Ovary (tissue), 9 donors: Measurements from ENCODE around the gene FNBP1L. TPM values are rescaled to one million over a fixed set of nuclear protein-coding genes. Genes with fewer than 3 reads are reported as not detected.

ENCODE experiments used
- DNase-seq, 5 donors: peaks; one replicate each; pipeline ENCODE4 v3.0.0-alpha.2; 2019 to 2020
- H3K27ac ChIP-seq, 2 donors: fragments of 200-600 bp; one replicate each; pipeline versions ENCODE4 v1.5.1 to v1.8.0; 2019 to 2022
- H3K27me3 ChIP-seq: fragments of 200-600 bp; one replicate; pipeline ENCODE4 v1.8.0; 2022
- H3K36me3 ChIP-seq: fragments of 200-600 bp; sonication (generic); one replicate; pipeline ENCODE4 v1.5.1; 2019
- H3K4me1 ChIP-seq: one replicate; pipeline ENCODE4 v1.8.1; 2013; ENCODE audit warnings: mild to moderate bottlenecking, moderate library complexity; ENCODE audit not compliant: insufficient read depth
- H3K4me3 ChIP-seq: fragments of 200-600 bp; sonication (generic); one replicate; pipeline ENCODE4 v1.5.1; 2017
- H3K9me3 ChIP-seq, 2 donors: fragments of 200-600 bp in 1 of 2; sonication (generic) in 1 of 2; one replicate each; pipeline versions ENCODE4 v1.5.1 to v1.8.1; 2013 to 2019; ENCODE audit warnings: mild to moderate bottlenecking in 1 of 2, moderate library complexity in 1 of 2
- CTCF ChIP-seq, 3 donors: fragments of 450-650 bp in 2 of 3; fragments of 200-600 bp in 1 of 3; IDR thresholded peaks; one replicate each; pipeline versions ENCODE4 v1.5.1 to v1.8.0; 2016 to 2022; ENCODE audit warnings: antibody characterized with exemption in 3 of 3, mild to moderate bottlenecking in 1 of 3
- EP300 ChIP-seq: sonication (generic); formaldehyde crosslinking; IDR thresholded peaks from one replicate; pipeline ENCODE4 v1.6.1; 2017; ENCODE audit warnings: antibody characterized with exemption
- POLR2A ChIP-seq: fragments of 450-650 bp; IDR thresholded peaks from one replicate; pipeline ENCODE4 v1.6.1; 2017; ENCODE audit warnings: antibody characterized with exemption, mild to moderate bottlenecking, moderate library complexity
- WGBS, 3 donors: extraction: QIAGEN DNeasy Blood & Tissue Kit in 1 of 3; methylation state at CpG; one replicate each; pipeline versions ENCODE4 v1.1.5 to v1.1.7; 2013 to 2017; 5-methylcytosine and 5-hydroxymethylcytosine counted together
- intact Hi-C, 4 donors: fragments of 100-400 bp; cut with DNase I; formaldehyde crosslinking; loops; one replicate each; pipeline versions ENCODE4 v1.11.0 to v1.15.1; 2022 to 2023
- polyA plus RNA-seq, 2 donors: library from polyadenylated mRNA; stranded (reverse); fragments of 200-250 nt in 1 of 2; fragments of 350-450 nt in 1 of 2; fragmentation: Illumina TruSeq in 1 of 2; extraction: RNeasy Lipid Tissue Mini Kit (QIAGEN cat#74804) in 1 of 2; gene quantifications; one replicate each; pipeline ENCODE4 v1.2.3, GENCODE V29; 2013 to 2014
- total RNA-seq, 7 donors: library from RNA; depleted of rRNA in 2 of 7; stranded (reverse); fragments of >200 nt in 2 of 7; fragmentation: NEBNext Ultra II Directional in 3 of 7; extraction: Animal tissue kit (Norgen Biotek cat#: 25700) in 3 of 7; gene quantifications; one replicate each; pipeline versions ENCODE4 v1.1.0 to v1.2.4, GENCODE V29; 2016 to 2023
- donor health status: DM: no; HTN: no; CAD: no; lungs with moderate emphysema.
- donor health status: DM: no; HTN: no; CAD: no.
- donor health status: Bipolar disorder and iron deficiency.
- donor health status: DM: yes; HTN: yes; CAD: no.
- donor health status: DM: no; HTN: no; CAD: no.
- donor health status: DM: yes; HTN: yes; CAD: no.

The FNBP1L gene
- total and polyA plus RNA-seq, 9 donors: 11.9 to 27.6 (median 18.4) TPM

GRCh38 chr1:93440272-93440671, 7.6 kb upstream of the FNBP1L start:
- intact Hi-C loops: loop anchor here in 1 of 4 donors (10.0 kb wide), 3 partner anchors 175 to 405 kb away; no protein-coding TSS in a partner anchor

GRCh38 chr1:93440706-93441105, 7.2 kb upstream of the FNBP1L start:
- no peaks in the 10 kb centered on the region for H3K4me1 ChIP-seq
- H3K36me3 ChIP-seq: no peaks in the 10 kb centered on the region
- TF ChIP-seq EP300 (no peak), POLR2A (no peak), CTCF (IDR thresholded peaks at IDR 0.05) (no peak)
- 89 to 92% (median 92%) methylated on average over 4 of the region's 4 CpGs for WGBS, 3 donors
- H3K4me3 ChIP-seq: no peak overlapping the region
- H3K27me3 ChIP-seq: no peaks in the 10 kb centered on the region
- no peaks in the 10 kb centered on the region for H3K9me3 ChIP-seq
- no peak overlapping the region for H3K27ac ChIP-seq
- no peak for DNase-seq
- intact Hi-C loops: loop anchor here in 1 of 4 donors (10.0 kb wide), 3 partner anchors 174 to 404 kb away; no protein-coding TSS in a partner anchor

More at GRCh38 chr1:93440272-93440671, 7.6 kb upstream of the FNBP1L start:
- no peak for TF ChIP-seq CTCF (IDR thresholded peaks at IDR 0.05)
- no peak for TF ChIP-seq EP300
- no peak for TF ChIP-seq POLR2A
- no peak for DNase-seq
- WGBS, 3 donors: 79 to 89% (median 83%) methylated on average over 4 of the region's 4 CpGs
- Histone ChIP-seq H3K27ac (no peak overlapping the region), H3K36me3 (no peaks in the 10 kb centered on the region), H3K9me3 (no peaks in the 10 kb centered on the region), H3K4me3 (no peak overlapping the region), H3K27me3 (no peaks in the 10 kb centered on the region), H3K4me1 (no peaks in the 10 kb centered on the region)

GRCh38 chr1:93441589-93441988, 6.3 kb upstream of the FNBP1L start:
- no peaks in the 10 kb centered on the region for H3K4me1 ChIP-seq
- TF ChIP-seq POLR2A (no peak), CTCF (IDR thresholded peaks at IDR 0.05) (no peak), EP300 (no peak)
- no peak overlapping the region for H3K4me3 ChIP-seq
- intact Hi-C loops: loop anchor here in 1 of 4 donors (10.0 kb wide), 3 partner anchors 173 to 403 kb away; no protein-coding TSS in a partner anchor
- DNase-seq: no peak
- H3K27me3 ChIP-seq: no peaks in the 10 kb centered on the region
- H3K9me3 ChIP-seq: no peaks in the 10 kb centered on the region
- H3K27ac ChIP-seq: no peak overlapping the region
- no peaks in the 10 kb centered on the region for H3K36me3 ChIP-seq

GRCh38 chr1:93442008-93442666, 5.8 kb upstream of the FNBP1L start:
- Histone ChIP-seq H3K9me3 (no peaks in the 10 kb centered on the region), H3K27ac (no peak overlapping the region), H3K4me3 (no peak overlapping the region), H3K27me3 (no peaks in the 10 kb centered on the region), H3K36me3 (no peaks in the 10 kb centered on the region), H3K4me1 (no peaks in the 10 kb centered on the region)
- DNase-seq: no peak
- intact Hi-C loops: loop anchor here in 1 of 4 donors (10.0 kb wide), 3 partner anchors 173 to 403 kb away; no protein-coding TSS in a partner anchor
- TF ChIP-seq EP300 (no peak), CTCF (IDR thresholded peaks at IDR 0.05) (no peak), POLR2A (no peak)
- WGBS, 3 donors: 60 to 70% (median 65%) methylated on average over 11 of the region's 11 CpGs
